HG02885 (cell line): ENCODE measurements around the gene CANT1.

ENCODE experiments used
- ATAC-seq: cut with Tn5 transposase; IDR thresholded peaks from one replicate; pipeline ENCODE4 v1.9.1; 2021; ENCODE audit warnings: mild to moderate bottlenecking; ENCODE audit not compliant: unreplicated experiment, poor library complexity

Gene CANT1

GRCh38 chr17:79012563-79013134 lies 3.1 kb upstream of the CANT1 start:
- ATAC-seq: no peak

GRCh38 chr17:79011451-79012147 lies 2.0 kb upstream of the CANT1 start:
- no peak for ATAC-seq

- no peak for ATAC-seq
These were observed 711 bp upstream of the CANT1 start for GRCh38 chr17:79010304-79010646.

DNA sequence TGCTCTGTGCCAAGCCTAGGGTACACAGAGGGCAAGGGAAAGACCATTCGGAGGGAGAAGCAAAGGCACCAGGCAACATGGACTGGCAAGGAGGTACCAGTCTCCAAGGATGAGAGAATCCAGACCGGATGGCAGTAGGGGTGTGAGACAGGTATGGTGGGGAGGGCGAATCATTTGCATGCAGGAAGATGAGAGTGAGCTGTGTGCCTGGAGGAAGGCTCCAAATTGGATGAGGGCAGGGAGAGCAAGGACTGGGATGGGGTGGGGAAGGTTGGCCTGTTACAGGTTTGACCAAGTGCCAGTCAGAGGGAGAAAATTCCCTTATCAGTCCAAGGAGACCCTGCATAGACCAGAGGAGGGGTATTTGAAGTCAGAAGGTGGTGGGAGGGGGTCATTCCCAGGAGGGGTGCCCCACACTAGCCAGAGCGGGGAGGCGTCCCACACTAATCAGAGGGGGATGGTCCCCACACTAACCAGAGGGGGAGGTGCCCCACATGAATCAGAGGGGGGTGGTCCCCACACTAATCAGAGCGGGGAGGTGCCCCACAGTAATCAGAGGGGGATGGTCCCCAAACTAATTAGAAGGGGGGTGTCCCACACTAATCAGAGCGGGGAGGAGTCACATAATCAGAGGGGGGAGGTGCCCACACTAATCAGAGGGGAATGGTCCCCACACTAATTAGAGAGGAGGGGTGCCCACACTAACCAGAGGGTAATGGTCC lies 737 bp downstream of the CANT1 start:
- no peak for ATAC-seq

DNA sequence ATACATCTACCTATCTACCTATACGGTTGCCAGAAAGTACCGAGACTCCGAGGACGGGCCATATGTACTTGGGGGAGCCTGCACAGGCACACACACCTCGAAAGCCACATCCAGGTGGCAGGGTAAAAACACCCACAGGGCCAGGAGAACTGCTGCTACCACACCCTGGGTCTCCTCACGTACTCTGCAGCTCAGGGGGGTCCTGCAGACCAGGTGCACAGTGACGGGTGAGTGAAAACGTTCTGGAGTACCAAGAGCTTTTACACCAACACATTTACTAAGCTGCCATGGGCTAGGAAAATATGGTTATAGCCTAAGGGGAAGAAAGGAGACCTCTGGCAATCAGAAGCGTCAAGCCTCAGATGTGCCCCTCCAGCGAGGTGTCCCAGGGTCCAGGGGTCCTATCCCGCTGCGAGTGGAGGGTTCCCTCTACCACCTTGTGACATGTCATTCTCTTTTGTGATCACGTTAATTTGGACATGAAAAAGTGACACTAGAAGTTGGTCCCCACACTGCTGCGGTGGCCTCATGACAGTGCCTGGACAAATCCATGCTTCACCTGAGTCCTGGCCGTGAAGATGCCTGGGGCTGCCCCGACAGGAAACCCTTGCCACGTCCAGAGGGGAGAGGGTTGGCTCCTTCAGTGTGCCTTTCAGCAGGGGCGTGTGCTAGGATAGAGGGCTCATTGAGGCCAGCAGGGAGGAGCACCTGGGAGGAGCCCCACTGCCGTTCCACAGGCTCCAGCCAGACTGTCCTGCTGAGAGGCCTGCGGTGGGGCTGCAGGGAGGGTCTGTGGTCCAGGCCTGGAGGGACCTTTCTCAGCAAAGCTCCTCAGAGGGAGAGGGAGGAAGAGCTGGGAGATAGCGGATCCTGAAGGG lies 1.8 kb downstream of the CANT1 start:
- ATAC-seq: no peak

DNA sequence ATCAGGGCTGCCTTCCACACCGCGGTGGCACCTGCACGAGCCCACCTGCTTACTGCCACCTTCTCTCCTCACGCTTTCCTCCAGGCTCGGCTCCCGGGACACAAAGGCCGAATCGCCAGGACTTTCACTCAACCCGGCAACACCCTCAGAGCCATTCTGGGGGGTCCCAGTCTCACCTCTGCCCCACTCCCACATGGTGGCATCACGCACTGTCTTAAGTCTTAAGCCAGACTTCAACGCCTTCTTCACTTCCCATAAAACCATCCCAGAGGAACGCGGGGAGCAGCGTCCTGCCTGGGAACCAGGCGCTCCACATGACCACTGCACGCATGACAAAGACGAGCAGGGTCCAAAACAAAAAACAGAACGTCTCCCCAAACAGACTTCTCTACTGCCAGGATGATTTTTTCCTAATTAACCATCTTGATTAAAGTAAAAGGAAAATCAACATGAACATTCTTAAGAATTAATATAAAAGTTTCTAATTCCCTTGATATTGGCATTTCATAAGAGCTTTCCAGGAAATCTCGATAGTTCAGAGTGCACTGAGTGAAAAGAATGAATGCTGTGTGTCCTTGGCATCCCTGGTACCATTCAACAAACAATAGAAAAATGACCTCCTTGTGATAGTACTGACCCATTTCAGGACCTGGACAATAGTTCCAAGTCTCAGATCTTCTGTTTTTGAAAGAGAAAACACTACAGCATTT lies 2.6 kb downstream of the CANT1 start:
- ATAC-seq: no peak

- ATAC-seq: no peak
These were observed 3.5 kb downstream of the CANT1 start for GRCh38 chr17:79006046-79006445.

DNA sequence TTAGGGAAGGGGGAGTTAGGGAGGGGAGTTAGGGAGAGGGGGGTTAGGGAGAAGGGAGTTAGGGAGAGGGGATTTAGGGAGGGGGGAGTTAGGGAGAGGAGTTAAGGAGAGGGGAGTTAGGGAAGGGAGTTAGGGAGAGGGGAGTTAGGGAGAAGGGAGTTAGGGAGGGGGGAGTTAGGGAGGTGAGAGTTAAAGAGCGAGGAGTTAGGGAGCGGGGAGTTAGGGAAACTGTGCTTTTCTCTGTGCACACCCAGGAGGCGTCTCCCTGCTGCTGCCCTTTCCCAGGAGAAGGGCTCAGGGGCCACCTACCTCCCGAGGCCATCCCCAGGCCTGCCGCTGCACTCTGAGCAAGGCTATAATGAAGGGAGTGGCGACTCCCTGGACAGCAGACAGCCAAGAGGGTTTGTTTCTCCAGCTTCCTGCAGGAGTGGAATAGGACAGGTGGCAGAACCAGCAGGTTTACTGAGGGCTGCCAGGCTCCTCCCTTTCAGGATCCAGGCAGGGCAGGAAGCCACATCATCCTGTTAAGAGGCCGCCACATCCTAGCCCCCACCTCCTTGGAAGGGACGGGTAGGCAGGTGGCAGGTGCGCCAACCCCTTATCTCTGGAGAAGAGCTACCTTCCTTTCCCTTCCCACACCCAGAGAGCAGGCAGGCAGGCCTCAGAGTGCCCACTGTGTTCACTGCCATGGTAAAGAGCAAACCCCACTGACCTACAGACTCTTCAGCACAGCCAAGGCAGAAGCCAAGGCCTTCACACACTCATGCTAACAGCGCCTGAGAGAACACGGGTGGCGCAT lies 4.3 kb downstream of the CANT1 start:
- ATAC-seq: no peak

GRCh38 chr17:79003661-79004411 lies 5.7 kb downstream of the CANT1 start:
- ATAC-seq: no peak

GRCh38 chr17:79002796-79003593 lies 6.6 kb downstream of the CANT1 start:
- ATAC-seq: no peak

GRCh38 chr17:79002291-79002690 lies 7.3 kb downstream of the CANT1 start:
- no peak for ATAC-seq

GRCh38 chr17:79001190-79002020 lies 8.2 kb downstream of the CANT1 start:
- ATAC-seq: no peak

DNA sequence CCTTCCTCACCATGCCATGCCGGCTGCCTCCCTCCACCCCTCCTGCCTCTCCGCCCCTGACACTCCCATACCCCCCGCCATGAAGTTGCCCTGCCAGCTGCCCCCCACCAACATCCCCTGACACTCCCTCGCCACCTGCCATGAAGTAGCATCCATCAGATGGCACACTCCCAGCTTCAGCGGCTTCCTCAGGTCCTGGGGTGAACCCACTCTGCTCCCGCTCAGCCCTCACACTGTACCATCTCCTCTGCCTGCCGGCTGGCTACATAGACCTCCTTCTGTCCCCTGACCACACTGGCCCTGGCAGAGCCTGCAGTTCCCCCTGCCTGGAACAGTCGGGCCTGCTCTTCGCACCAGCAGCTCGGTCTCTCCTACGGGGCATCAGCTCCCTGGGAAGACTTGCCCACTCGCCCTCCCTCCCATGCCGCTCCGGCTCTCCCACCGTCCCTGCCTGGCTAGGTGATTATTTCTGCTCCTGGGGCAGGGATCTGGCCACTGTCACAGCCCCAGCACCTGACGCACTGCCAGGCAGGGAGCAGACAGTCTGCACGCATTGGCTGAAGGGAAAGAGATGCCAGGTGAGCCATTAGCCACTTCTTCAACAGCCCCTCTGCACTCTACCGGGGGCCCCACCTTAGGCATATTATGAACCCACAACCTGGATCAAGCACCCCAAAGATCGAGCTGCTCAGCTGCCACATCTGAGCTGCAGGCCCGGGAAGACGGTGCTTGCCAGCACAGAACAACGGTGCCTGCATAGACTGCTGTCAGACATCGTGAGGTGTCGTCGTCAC lies 9.0 kb downstream of the CANT1 start:
- ATAC-seq: no peak

DNA sequence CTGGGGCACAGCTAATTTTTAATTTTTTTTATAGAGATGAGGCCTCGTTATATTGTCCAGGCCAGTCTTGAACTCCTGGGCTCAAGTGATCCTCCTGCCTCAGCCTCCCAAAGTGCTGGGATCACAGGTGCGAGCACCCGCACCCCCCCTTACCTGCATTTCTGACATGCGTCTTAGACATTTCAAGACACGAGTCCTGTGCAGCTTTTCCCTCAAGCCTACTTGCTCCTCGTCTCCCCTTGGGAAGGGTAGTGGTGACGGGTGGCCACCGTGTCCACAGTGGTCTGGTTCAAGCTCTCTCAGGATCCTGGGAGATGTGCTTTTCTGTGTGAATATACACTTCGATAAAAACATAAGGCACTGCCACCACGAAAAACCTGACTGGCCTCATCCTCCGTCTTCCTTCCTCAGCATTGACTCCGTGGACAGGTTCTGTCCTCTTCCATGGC lies 9.6 kb downstream of the CANT1 start:
- no peak for ATAC-seq

DNA sequence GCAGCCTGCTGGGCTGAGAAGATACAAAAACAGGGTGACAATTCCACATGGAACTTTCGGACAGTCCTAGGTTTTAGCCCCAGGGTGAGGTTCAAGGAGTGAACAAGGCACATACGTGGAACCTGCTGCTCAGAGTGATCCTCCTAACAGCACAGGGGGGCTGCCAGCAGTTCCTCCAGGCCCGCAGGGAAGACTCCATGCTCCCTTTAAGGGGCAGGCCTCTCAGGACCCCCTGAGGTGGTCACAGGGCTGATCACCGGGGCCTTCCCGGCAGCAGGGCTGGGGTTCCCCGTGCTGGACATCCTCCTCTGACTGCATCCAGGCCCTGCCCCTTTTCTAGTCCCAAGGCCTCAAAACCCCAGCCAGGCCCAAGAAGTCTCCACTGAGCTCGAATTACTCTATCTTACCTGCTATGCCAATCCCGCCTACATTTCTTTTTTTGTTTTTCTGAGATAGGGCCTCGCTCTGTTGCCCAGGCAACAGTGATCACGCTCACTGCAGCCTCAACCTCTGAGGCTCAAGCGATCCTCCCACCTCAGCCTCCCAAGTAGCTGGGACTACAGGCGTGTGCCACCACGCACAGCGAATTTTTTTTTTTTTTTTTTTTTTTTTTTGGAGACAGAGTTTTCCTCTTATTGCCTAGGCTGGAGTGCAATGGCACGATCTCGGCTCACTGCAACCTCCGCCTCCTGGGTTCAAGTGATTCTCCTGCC lies 10.4 kb downstream of the CANT1 start:
- ATAC-seq: no peak
